ENCODE measurements around the gene NCCRP1.

NCCRP1 gene

GRCh38 chr19:39180749-39181148, 16.0 kb upstream of the NCCRP1 start:
- no peak for DNase-seq (ENCODE audit: low read depth, low spot score)

GRCh38 chr19:39181500-39182173, 15.1 kb upstream of the NCCRP1 start:
- no peak for DNase-seq (ENCODE audit: low read depth, low spot score)

- DNase-seq (ENCODE audit: low read depth, low spot score) = no peak
Measured at GRCh38 chr19:39182174-39182505, 14.6 kb upstream of the NCCRP1 start.

- no peak for DNase-seq (ENCODE audit: low read depth, low spot score)
Measured at GRCh38 chr19:39183104-39183503, 13.7 kb upstream of the NCCRP1 start.

- no peak for DNase-seq (ENCODE audit: low read depth, low spot score)
Measured at GRCh38 chr19:39186391-39186790, 10.4 kb upstream of the NCCRP1 start.

- no peak for DNase-seq (ENCODE audit: low read depth, low spot score)
Measured at GRCh38 chr19:39187552-39187943, 9.2 kb upstream of the NCCRP1 start.

- DNase-seq (ENCODE audit: low read depth, low spot score) = no peak
Measured at GRCh38 chr19:39188960-39189359, 7.8 kb upstream of the NCCRP1 start.

- DNase-seq (ENCODE audit: low read depth, low spot score) = no peak
Measured at GRCh38 chr19:39190768-39191167, 6.0 kb upstream of the NCCRP1 start.

- no peak for DNase-seq (ENCODE audit: low read depth, low spot score)
Measured at GRCh38 chr19:39192846-39193245, 3.9 kb upstream of the NCCRP1 start.

GRCh38 chr19:39193803-39194202, 3.0 kb upstream of the NCCRP1 start:
- DNase-seq (ENCODE audit: low read depth, low spot score) = no peak

- DNase-seq (ENCODE audit: low read depth, low spot score) = no peak
Measured at GRCh38 chr19:39194832-39195542, 1.8 kb upstream of the NCCRP1 start.

- DNase-seq (ENCODE audit: low read depth, low spot score) = no peak
Measured at GRCh38 chr19:39195755-39196154, 1.0 kb upstream of the NCCRP1 start.

- DNase-seq (ENCODE audit: low read depth, low spot score) = no peak
Measured at GRCh38 chr19:39196320-39196719, 444 bp upstream of the NCCRP1 start.

- DNase-seq (ENCODE audit: low read depth, low spot score) = no peak
Measured at GRCh38 chr19:39197808-39198207, 1.0 kb downstream of the NCCRP1 start.

GRCh38 chr19:39199025-39199424, 2.3 kb downstream of the NCCRP1 start:
- DNase-seq (ENCODE audit: low read depth, low spot score) = peak; percentile 29

GRCh38 chr19:39200066-39200802, 3.5 kb downstream of the NCCRP1 start:
- no peak for DNase-seq (ENCODE audit: low read depth, low spot score)

- no peak for DNase-seq (ENCODE audit: low read depth, low spot score)
Measured at GRCh38 chr19:39200803-39201115, 4.0 kb downstream of the NCCRP1 start.

- no peak for DNase-seq (ENCODE audit: low read depth, low spot score)
Measured at GRCh38 chr19:39202998-39203355, 6.2 kb downstream of the NCCRP1 start.

- DNase-seq (ENCODE audit: low read depth, low spot score) = no peak
Measured at GRCh38 chr19:39203372-39204341, 6.9 kb downstream of the NCCRP1 start, which contains the start of gene SYCN. TSS of gene SYCN (minus strand) at chr19:39204263. CDS start at chr19:39204254, 9 bp downstream.

- DNase-seq (ENCODE audit: low read depth, low spot score) = no peak
Measured at GRCh38 chr19:39205449-39205764, 8.6 kb downstream of the NCCRP1 start.

GRCh38 chr19:39206122-39206521, 9.4 kb downstream of the NCCRP1 start:
- DNase-seq (ENCODE audit: low read depth, low spot score) = no peak

- no peak for DNase-seq (ENCODE audit: low read depth, low spot score)
Measured at GRCh38 chr19:39207293-39207836, 10.6 kb downstream of the NCCRP1 start.

Data from astrocyte of the hippocampus (primary cell).